HG02970 (cell line): ENCODE results near the gene PROM1.

ENCODE experiments used
- ATAC-seq: cut with Tn5 transposase; IDR thresholded peaks from one replicate; pipeline ENCODE4 v1.9.1; 2021; ENCODE audit warnings: mild to moderate bottlenecking, moderate library complexity, moderate number of reproducible peaks; ENCODE audit not compliant: unreplicated experiment, low FRiP score

PROM1 gene

GRCh38 chr4:16066586-16067128, 17.2 kb downstream of the PROM1 start:
- ATAC-seq: no peak

GRCh38 chr4:16065066-16065465, 18.8 kb downstream of the PROM1 start:
- ATAC-seq: no peak

- no peak for ATAC-seq
Measured at GRCh38 chr4:16062601-16063000, 21.2 kb downstream of the PROM1 start.

DNA sequence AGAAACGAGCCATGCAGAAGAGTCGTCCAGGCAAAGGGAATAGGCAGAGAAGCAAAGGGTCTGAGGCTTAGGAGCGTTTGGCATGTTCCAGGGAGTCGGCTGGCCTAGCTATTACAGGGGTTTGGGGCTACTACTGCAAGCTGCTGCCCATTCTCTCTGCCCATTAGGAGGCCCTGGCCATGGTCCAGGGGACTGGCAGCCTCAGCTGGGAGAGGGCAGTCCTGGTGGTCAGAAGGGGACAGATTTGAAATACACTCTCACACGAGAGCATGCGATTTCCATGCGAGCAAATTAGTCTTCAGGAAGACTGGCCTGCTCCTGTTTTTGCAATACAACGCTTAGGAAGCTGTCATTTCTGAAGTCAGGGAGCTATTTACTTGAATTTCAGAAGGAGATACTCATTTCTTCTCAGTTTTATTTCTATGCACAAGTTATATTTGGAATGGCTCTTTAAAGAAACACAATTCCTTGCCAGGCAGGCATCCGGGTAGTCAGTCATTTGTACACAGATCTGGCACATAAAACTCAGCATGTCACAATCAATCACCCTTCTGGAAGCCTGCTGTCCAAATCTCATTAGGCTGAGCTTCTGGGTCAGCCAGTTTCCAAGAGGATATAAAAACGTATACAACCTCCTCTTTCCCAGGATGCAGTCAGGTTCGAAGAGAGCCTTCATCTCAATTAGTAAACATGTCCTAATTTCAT, 27.0 kb downstream of the PROM1 start:
- no peak for ATAC-seq

GRCh38 chr4:16055873-16056272, 27.9 kb downstream of the PROM1 start:
- no peak for ATAC-seq

- ATAC-seq: no peak
Measured at GRCh38 chr4:16055471-16055870, 28.4 kb downstream of the PROM1 start.

DNA sequence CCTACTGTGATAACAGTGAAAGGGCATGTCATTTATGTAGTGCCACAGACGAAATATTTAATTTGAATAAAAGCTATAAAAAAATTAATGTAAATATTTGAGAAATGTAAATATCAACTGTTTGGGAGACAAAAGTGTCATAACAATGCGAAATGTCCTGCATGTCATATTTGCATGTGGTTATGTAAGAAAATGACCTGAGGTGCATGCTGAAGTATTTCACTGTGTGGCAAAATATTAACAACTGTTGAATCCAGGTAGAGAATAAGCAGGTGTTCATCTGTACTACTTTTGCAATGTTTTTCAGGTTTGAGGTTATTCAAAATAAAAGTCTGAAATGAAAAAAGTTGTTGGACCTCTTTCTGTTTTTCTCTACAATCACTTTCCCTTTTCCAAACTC, 30.9 kb downstream of the PROM1 start:
- no peak for ATAC-seq

DNA sequence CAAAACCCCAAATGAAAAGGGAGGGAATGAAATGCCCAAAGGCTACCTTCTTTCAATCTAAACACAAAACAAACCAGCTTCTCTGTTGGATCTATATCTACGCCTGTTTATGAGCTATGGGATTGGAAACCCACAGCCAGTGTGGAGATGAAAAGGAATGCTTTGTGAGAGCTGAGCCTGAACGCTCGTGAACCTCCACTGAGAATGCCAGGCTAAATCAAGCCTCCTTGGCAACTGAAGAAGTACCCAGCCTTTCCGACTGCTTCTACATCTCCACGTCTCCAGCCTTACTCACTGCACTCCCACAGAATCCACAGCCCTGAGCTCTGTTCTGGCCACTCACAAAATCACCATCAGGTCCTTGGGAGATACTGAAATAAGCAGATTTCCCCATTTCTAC, 31.8 kb downstream of the PROM1 start:
- ATAC-seq: no peak

- ATAC-seq: no peak
Measured at GRCh38 chr4:16051132-16051531, 32.7 kb downstream of the PROM1 start.

DNA sequence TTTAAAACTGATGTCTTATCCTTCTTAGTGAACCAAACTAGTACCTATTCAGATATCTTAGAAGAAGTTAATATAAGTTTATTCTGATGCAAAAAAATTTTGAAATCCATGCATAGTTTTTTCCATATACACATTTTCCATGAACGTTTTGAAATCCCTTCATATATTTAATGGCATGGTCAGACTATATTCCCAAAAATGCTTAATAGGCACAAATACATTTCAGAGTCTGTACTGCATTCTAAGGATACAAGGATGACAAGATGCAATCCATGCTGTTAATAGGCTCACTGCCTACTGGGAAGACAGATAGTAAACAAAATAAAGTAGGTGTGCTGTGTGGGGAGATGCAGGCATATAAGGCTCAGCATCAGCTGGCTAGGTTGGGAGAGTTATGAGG, 33.2 kb downstream of the PROM1 start:
- ATAC-seq: no peak

DNA sequence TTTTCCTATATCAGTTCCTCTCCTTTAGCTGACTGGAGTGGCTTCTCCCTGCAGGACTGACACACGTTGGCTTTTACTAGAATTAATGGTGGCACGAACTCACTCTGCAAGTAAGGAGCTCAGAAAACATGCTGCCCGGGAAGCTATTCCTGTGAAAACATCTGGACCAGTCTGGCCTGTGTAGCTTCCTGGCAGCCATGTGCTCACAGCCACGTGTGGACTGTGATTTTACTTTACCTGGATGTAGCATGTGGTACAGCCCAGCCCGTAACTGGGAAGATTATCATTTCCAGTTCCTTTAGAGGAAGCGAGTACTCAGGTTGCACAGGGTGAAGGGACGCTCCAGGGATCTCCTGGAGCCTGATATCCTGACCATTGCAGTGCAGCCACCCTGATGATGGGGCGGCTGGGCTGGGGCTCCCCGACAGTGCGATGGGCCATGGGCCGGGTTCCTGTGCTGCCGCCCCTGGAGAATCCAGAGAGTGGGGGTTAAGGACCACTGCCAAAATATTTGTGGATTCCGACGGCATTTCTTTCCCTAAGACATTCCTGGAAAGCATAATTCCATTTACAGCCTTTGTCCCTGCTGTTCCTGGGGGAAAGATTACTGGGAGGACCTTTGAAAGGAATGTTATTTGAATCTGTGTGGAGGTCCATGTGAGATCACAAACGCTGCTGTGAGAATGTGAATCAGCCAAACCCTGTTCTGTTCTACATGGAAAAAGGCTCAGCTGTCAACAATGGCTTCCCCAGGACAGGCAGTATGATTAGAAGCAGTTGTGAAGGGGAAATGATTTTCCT, 35.0 kb downstream of the PROM1 start:
- no peak for ATAC-seq

GRCh38 chr4:16045687-16046086, 38.1 kb downstream of the PROM1 start:
- no peak for ATAC-seq

- no peak for ATAC-seq
Measured at GRCh38 chr4:16043642-16044498, 40.0 kb downstream of the PROM1 start.

- no peak for ATAC-seq
Measured at GRCh38 chr4:16039139-16039538, 44.7 kb downstream of the PROM1 start.

- ATAC-seq: no peak
Measured at GRCh38 chr4:16037901-16038300, 45.9 kb downstream of the PROM1 start.

DNA sequence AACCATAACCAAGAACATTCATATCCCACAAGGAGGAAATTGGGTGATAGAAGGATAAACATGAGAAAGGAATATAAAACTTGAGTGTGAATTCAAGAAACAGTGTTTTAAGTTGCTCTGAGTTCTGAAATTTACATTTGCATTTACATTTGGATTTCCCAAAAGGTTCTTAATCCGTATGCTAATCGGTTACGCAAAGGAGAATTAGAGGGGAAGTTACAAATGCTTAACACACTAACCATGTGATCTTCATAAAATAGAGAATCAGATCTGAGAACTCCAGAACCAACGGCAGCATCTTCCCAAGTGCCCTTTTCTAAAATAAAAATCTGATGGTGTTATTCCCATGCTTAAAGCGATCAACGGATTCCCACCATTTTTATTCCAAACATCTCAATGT, 48.0 kb downstream of the PROM1 start:
- ATAC-seq: no peak

DNA sequence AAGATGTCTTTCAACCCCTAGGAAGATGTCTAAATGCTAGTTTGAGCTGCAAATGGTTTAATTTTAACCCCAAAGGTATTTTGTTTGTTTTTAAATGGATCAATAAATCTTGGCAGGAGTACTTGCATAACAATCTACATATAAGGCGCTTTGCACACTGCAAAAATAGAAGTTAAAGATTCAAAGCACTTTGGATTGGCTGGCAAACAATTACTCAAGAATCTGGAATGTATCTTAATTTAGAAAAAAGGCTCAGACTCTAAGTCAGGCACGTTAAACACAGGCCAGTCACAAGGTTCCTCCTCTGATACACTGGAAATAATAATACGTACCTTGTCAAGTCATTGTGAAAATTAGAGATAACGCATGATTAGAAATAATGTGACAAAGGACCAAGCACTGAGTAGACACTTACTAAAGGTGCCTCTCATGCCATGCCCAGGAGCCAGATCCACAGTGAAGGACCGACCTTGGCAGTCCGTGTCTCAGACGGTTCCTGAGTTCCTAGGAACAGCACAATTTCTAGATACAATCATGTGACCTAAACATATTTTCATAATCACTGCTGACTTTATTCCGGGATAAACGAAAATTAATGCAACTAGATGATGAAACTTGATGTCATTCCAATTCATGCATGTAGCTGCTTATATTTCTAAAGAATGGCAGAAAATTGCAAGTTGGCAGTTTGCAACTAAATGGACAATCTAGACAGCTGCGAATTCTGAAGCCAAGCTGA, 49.6 kb downstream of the PROM1 start:
- ATAC-seq: no peak

- ATAC-seq: no peak
Measured at GRCh38 chr4:16032396-16032770, 51.4 kb downstream of the PROM1 start.

DNA sequence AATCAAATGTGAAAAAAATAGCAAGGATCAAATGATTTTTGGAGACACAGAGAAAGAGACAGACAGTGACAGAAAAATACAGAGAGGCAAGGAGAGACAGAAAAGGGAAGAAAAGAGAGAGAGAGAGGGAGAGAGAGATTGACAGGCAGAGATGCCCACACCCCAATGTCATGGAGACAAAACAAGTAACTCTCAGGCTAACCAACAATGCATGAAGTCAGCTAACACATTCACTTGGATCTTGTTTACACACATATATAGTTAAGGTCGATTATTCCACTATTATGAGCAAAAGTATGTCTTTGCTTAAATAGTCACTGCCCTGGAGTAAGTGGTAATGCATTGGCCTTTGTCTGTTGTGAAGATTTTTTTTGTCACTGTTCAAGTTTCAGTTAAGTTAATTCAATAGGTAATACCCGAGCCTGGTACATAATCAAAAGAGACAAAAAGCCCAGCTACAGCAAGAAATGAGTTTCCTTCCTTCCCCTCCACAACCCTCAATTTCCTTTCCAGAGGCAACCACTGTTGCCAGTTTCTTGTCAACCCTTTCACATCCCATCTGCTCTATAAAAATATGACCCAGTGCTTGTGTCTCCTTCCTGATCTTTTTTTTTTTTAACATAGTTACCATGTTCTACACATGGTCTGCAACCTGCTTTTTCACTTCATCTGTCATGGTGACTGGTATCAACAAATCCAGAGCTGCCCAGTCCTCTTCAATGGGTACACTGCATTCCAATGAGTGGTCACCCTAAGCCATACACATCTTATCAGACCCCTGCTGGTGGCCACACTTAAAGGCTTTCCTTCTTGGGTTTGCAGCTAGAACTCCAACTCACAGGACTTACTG, 52.1 kb downstream of the PROM1 start:
- no peak for ATAC-seq
